Stimulated activated CD4-positive, alpha-beta T cell treated with anti-CD3 and anti-CD28 coated beads, Interleukin-1b, Interleukin-23, amount 100 ng/mL, for 48 hours (primary cell): ENCODE data around the gene RD3L.

Source experiments
- DNase-seq: peaks from one replicate; pipeline ENCODE4 v3.0.0-alpha.2; 2020

Gene RD3L

DNA sequence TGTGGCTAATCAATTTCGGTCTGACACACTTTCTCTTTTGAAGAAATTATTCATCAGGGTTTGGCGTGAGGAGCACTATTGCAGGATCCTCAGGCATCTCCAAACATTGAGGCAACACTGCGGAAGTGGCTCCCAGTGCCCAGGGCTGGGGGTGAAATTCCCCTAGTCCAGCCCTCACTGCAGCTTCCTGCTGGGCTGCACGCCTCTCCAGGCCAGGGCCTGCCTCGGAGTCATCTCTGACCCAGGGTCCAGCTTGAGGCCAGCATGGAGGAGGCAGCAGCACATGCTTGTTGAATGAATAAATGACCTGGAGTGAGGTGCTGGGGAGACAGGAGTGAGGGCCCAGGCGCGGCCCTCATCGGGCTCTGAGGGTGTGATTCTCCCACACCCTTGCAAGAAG lies 50.1 kb downstream of the RD3L start:
- no peak for DNase-seq

GRCh38 chr14:103891667-103892215 lies 50.6 kb downstream of the RD3L start:
- no peak for DNase-seq

DNA sequence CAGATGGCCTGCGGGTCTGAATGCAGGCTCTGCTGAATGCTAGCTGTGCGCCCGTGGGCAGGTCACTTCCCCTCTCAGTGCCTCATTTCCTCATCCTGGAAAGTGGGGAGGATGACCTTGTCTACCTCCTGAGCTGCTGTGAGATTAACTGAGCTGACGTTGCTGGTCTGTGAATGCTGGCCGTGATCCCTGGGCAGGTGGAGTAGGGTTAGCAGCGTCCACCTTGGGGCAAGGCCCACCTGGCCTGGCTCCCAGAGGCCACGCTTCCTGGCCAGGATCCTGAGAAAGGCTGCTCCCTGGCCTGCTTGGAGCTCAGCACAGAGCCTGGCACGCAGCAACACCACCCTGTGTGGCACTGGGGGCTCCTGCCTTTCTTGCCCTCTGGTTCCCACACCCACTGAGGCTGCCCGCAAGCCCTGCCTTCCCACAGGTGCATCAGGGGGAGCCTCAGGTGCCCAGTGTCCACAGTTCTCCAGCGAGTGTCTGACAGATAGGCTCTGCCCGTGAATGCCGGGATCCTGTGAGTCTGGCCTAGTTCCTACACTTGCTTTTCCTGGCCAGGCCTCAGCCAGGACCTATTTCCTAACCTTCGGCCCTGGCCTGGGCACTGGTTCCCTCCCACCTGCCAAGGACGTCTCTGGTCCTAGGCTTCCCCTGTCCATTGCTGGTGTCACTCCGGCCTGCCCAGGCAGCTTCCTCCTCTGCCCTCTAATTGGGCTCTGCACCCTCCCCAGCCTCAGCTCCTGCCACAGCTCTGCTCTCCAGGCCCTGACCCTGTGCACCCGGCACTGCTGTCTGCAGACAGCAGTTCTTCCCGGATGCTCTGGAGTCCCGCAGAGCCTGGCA lies 51.3 kb downstream of the RD3L start:
- no peak for DNase-seq
